Sigmoid colon (tissue), 7 donors: Measurements from ENCODE around the gene TOGARAM2. TPM values are rescaled to one million over a fixed set of nuclear protein-coding genes. Genes with fewer than 3 reads are reported as not detected.

ENCODE experiments used
- DNase-seq: peaks from one replicate; pipeline ENCODE4 v3.0.0-alpha.2; 2019
- H3K27ac ChIP-seq, 4 donors: fragments of 200-600 bp; sonication (generic); one replicate each; pipeline ENCODE4 v1.5.1; 2016 to 2019; ENCODE audit warnings: mild to moderate bottlenecking in 1 of 4
- H3K27me3 ChIP-seq, 3 donors: fragments of 200-600 bp; sonication (generic); one replicate each; pipeline ENCODE4 v1.5.1; 2019; ENCODE audit warnings: mild to moderate bottlenecking in 1 of 3
- H3K36me3 ChIP-seq, 4 donors: fragments of 200-600 bp; sonication (generic); one replicate each; pipeline ENCODE4 v1.5.1; 2016 to 2019
- H3K4me1 ChIP-seq, 4 donors: fragments of 200-600 bp; sonication (generic); one replicate each; pipeline ENCODE4 v1.5.1; 2017 to 2019
- H3K4me3 ChIP-seq, 4 donors: fragments of 200-600 bp; sonication (generic); one replicate each; pipeline ENCODE4 v1.5.1; 2017 to 2019; ENCODE audit warnings: mild to moderate bottlenecking in 2 of 4, moderate library complexity in 1 of 4
- H3K9me3 ChIP-seq, 4 donors: fragments of 200-600 bp in 3 of 4; sonication (generic) in 3 of 4; one replicate each; pipeline versions ENCODE4 v1.5.1 to v1.6.1; 2013 to 2019
- CTCF ChIP-seq, 4 experiments: fragments of 450-650 bp in 3 of 4; fragments of 200-600 bp in 1 of 4; IDR thresholded peaks; one replicate each; pipeline ENCODE4 v1.5.1; 2016 to 2019; ENCODE audit warnings: antibody characterized with exemption in 4 of 4, mild to moderate bottlenecking in 3 of 4, moderate library complexity in 2 of 4
- EP300 ChIP-seq, 4 donors: sonication (generic); formaldehyde crosslinking; IDR thresholded peaks; one replicate each; pipeline ENCODE4 v1.6.1; 2017; ENCODE audit warnings: antibody characterized with exemption in 4 of 4
- POLR2A ChIP-seq, 2 donors: fragments of 450-650 bp; IDR thresholded peaks; one replicate each; pipeline ENCODE4 v1.6.1; 2016; ENCODE audit warnings: antibody characterized with exemption in 2 of 2, mild to moderate bottlenecking in 2 of 2, moderate library complexity in 2 of 2
- POLR2AphosphoS5 ChIP-seq, 4 donors: sonication (generic); formaldehyde crosslinking; IDR thresholded peaks; one replicate each; pipeline ENCODE4 v1.6.1; 2017; ENCODE audit warnings: antibody characterized with exemption in 4 of 4
- WGBS, 2 donors: extraction: QIAGEN DNeasy Blood & Tissue Kit; methylation state at CpG; one replicate each; pipeline ENCODE4 v1.1.7; 2013; 5-methylcytosine and 5-hydroxymethylcytosine counted together
- intact Hi-C: fragments of 100-400 bp; cut with DNase I; formaldehyde crosslinking; loops from one replicate; pipeline ENCODE4 v1.15.1; 2023
- polyA plus RNA-seq, 3 donors: library from polyadenylated mRNA; stranded (reverse); fragments of 200-250 nt; gene quantifications; one replicate each; pipeline ENCODE4 v1.2.3, GENCODE V29; 2013
- total RNA-seq, 4 donors: library from RNA; depleted of rRNA; stranded (reverse); fragments of >200 nt; gene quantifications; one replicate each; pipeline ENCODE4 v1.1.0, GENCODE V29; 2016
- donor health status: healthy with polysubstance abuse.
- donor health status: Bipolar disorder and iron deficiency.
- donor health status: healthy.

Gene TOGARAM2
- total and polyA plus RNA-seq, 7 donors, result 0.23 to 3.2 (median 0.82) TPM; not detected in 2

- Histone ChIP-seq H3K27ac (no peak overlapping the region), H3K36me3 (no peaks in the 10 kb centered on the region), H3K9me3 (no peaks in the 10 kb centered on the region), H3K27me3 (no peaks in the 10 kb centered on the region), H3K4me1 (peaks cover 0 to 29% (median 21%) of the 10 kb centered on the region in 4 donors), H3K4me3 (no peak overlapping the region)
- intact Hi-C loops, result no loop called here
- TF ChIP-seq CTCF (IDR thresholded peaks at IDR 0.05), result no peak
- TF ChIP-seq POLR2AphosphoS5 (IDR thresholded peaks at IDR 0.05), result no peak
- TF ChIP-seq POLR2A (IDR thresholded peaks at IDR 0.05), result no peak
- no peak for TF ChIP-seq EP300 (IDR thresholded peaks at IDR 0.05)
- 90 to 92% methylated on average over 17 of the region's 17 CpGs for WGBS, 2 donors
- no peak for DNase-seq
Observed at GRCh38 chr2:28997847-28998735, 17.0 kb downstream of the TOGARAM2 start.

- Histone ChIP-seq H3K27ac (no peak overlapping the region), H3K4me3 (no peak overlapping the region), H3K36me3 (no peaks in the 10 kb centered on the region), H3K4me1 (peaks cover 0 to 18% (median 10%) of the 10 kb centered on the region in 4 donors), H3K27me3 (no peaks in the 10 kb centered on the region), H3K9me3 (no peaks in the 10 kb centered on the region)
- intact Hi-C loops, result no loop called here
- 34 to 56% methylated on average over 6 to 7 of the region's 7 CpGs for WGBS, 2 donors
- peak; percentile 79 for DNase-seq
- TF ChIP-seq EP300 (IDR thresholded peaks at IDR 0.05) (no peak), POLR2AphosphoS5 (IDR thresholded peaks at IDR 0.05) (peak in 2 of 4 donors; percentile 12 to 24), CTCF (IDR thresholded peaks at IDR 0.05) (no peak), POLR2A (IDR thresholded peaks at IDR 0.05) (no peak)
Observed at GRCh38 chr2:29000481-29000880, 19.4 kb downstream of the TOGARAM2 start.

GRCh38 chr2:29000956-29001355 is 19.9 kb downstream of the TOGARAM2 start:
- peaks cover 0 to 14% (median 8%) of the 10 kb centered on the region in 4 donors for H3K4me1 ChIP-seq
- no peak for DNase-seq
- intact Hi-C loops, result no loop called here
- no peaks in the 10 kb centered on the region for H3K27me3 ChIP-seq
- no peaks in the 10 kb centered on the region for H3K9me3 ChIP-seq
- H3K36me3 ChIP-seq, result no peaks in the 10 kb centered on the region
- H3K27ac ChIP-seq, result no peak overlapping the region
- no peak overlapping the region for H3K4me3 ChIP-seq
- 57 to 80% methylated on average over 5 of the region's 5 CpGs for WGBS, 2 donors
- no peak for TF ChIP-seq EP300 (IDR thresholded peaks at IDR 0.05)
- no peak for TF ChIP-seq CTCF (IDR thresholded peaks at IDR 0.05)
- TF ChIP-seq POLR2AphosphoS5 (IDR thresholded peaks at IDR 0.05), result no peak
- TF ChIP-seq POLR2A (IDR thresholded peaks at IDR 0.05), result no peak

- Histone ChIP-seq H3K4me1 (peaks cover 0 to 6% (median 3%) of the 10 kb centered on the region in 4 donors), H3K36me3 (no peaks in the 10 kb centered on the region), H3K27ac (no peak overlapping the region), H3K27me3 (no peaks in the 10 kb centered on the region), H3K4me3 (no peak overlapping the region), H3K9me3 (no peaks in the 10 kb centered on the region)
- TF ChIP-seq CTCF (IDR thresholded peaks at IDR 0.05) (no peak), POLR2AphosphoS5 (IDR thresholded peaks at IDR 0.05) (no peak), POLR2A (IDR thresholded peaks at IDR 0.05) (no peak), EP300 (IDR thresholded peaks at IDR 0.05) (no peak)
- intact Hi-C loops, result no loop called here
- WGBS, 2 donors, result 81 to 86% methylated on average over 4 of the region's 4 CpGs
- DNase-seq, result no peak
Observed at GRCh38 chr2:29001806-29002205, 20.7 kb downstream of the TOGARAM2 start.
